GM10266 (cell line): ENCODE data around the gene ACADSB.

Experiments used
- DNase-seq: peaks from one replicate; pipeline ENCODE4 v3.0.0; 2012; ENCODE audit errors: extremely low spot score
- TF ChIP-seq, protein P1 (sequence below): IDR thresholded peaks from 2 replicates; pipeline ENCODE4 v1.5.1; 2012; ENCODE audit warnings: mild to moderate bottlenecking, low read depth; ENCODE audit not compliant: control insufficient read depth, insufficient read depth; ENCODE audit errors: missing control alignments

ACADSB gene

DNA sequence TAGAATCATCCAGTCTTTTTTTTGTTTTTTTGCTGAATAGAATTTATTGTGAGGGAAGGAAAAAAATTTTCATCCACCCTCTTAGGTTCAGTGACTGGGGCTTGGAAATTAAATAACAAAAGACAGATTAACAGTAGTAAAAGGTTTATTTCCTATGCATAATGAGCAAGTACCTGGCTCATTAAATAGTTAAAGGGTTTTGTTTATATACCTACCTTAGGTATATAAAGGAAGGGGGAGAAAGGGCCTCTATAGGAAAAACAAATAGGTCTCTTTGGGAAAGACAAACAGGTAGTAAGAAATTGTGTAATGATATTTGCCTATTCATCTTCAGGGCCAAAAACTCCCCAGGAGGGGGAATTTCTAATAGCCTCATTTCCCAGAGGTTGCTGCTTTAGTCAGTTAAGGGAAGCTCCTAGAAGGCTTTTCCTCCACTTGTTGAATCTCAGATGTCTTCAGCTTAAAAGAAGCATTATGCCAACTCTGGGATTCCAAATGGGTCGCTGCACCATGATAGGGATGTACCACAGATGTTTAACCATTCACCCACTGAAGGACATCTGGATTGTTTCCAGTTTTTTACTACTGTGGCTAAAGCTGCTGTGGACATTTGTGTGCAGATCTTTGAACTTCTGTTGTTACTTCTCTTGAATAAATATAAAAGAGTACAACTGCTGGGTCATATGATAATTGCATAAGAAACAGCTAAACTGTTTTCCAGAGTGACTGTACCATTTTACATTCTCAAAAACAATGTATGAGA, 11.3 kb downstream of the ACADSB start:
- DNase-seq = no peak
- TF ChIP-seq, protein P1, sequence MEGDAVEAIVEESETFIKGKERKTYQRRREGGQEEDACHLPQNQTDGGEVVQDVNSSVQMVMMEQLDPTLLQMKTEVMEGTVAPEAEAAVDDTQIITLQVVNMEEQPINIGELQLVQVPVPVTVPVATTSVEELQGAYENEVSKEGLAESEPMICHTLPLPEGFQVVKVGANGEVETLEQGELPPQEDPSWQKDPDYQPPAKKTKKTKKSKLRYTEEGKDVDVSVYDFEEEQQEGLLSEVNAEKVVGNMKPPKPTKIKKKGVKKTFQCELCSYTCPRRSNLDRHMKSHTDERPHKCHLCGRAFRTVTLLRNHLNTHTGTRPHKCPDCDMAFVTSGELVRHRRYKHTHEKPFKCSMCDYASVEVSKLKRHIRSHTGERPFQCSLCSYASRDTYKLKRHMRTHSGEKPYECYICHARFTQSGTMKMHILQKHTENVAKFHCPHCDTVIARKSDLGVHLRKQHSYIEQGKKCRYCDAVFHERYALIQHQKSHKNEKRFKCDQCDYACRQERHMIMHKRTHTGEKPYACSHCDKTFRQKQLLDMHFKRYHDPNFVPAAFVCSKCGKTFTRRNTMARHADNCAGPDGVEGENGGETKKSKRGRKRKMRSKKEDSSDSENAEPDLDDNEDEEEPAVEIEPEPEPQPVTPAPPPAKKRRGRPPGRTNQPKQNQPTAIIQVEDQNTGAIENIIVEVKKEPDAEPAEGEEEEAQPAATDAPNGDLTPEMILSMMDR = no peak

DNA sequence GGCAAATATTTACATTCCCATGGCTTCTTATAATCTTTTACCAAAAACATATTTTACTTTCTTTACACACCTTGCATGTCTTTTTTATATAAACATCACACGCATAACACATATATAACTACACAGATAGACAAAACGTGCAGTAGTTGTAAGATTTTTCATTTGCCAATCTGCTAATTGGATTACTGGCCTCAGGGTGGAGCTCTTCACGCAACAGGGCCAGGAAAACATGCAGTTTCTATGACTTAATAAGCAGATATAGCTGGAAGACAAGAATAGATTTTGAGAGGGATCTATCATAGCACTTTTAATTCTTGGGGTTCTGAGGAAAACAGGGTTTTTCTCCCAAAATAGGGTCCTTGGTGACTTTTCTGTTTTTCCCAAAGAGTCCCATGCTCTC, 12.7 kb downstream of the ACADSB start:
- TF ChIP-seq, protein P1 = peak; percentile 35
- DNase-seq = no peak

DNA sequence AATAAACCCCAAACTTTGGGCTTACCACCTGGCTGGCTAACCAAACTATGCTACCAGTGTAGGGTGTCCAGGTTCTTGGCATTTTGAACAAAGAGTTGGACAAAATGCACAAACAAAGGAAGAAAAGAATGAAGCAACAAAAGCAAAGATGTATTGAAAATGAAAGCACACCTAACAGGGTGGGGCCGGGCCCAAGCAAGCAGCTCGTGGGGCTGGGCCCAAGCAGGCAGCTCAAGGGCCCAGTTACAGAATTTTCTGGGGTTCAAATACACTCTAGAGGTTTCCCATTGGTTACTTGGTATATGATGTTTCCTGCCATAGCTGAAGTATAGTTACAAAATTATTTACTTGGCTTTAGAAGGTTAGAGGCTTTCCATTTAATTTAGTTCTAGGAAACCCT, 15.7 kb downstream of the ACADSB start:
- TF ChIP-seq, protein P1 = no peak
- DNase-seq = no peak

DNA sequence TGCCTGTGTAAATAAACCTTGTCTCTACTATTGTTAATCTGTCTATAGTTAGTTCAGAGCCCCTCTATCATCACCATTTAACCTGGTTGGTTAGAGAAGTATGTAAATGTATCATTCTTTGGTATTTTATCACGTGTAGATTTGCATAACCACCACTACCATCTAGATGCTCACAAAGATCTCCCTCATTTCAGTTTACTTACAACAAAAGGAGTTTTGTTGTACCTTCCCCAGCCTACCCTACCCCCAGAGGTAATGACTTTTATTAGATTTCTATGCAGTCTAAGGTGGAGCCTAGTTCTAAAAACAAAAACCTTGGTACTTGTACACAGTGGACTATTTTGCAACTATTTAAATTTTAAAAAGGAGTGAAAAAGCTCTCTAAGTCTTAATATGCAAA, 17.5 kb downstream of the ACADSB start:
- TF ChIP-seq, protein P1 = no peak
- no peak for DNase-seq

DNA sequence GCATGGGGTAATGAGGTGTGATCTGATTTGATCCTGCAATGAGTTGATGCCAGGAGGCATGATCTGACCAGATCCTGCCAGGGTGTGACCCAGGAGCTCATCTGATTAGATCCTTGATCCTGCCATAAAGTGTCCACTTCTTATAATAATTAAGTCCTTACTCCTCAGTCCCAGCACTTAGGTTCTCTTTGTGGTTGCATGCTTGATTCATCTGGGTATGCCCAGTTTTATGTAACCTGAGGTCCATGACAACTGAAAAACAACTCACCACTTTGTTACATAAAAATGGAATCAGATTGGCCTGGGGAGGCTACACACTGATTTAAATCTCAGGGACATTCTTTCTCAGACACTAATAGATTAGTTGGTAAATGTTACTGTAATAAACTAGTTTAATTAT, 19.1 kb downstream of the ACADSB start:
- no peak for DNase-seq
- TF ChIP-seq, protein P1 = no peak

DNA sequence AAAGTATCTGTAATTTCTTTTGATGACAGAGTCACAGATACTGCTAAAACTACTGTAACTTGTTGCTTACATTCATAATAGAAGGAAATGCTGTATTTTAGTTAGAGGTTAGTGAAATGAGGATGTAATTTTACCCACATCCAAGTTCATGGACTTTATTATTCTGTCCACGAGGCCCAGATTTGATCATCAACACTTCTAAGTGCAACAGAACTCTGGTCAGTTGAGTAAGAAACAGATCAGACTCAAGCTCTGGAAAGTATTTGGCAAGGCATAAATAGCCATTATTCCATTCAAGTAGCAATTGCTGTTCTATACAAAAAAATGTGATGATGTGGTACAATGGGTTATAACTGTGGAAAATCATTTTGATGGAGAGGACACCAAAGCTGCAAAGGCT, 22.3 kb downstream of the ACADSB start:
- no peak for DNase-seq
- TF ChIP-seq, protein P1 = no peak

DNA sequence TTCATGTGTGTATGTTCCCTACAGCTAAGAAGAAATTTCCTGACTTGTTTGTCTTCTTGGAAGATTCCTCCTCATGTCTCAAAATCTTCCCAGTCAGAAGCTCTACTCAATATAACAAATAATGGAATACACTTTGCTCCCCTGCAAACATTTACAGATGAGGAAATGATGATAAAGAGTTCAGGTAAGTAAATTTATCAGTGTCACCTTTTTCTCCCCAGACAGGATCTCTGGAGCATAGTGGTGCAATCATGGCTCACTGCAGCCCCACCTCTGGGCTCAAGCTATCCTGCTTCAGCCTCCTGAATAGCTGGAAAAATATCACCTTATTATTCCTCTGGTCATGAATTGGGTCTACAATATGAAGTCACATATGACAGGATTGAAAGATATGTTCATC, 25.5 kb downstream of the ACADSB start:
- TF ChIP-seq, protein P1 = no peak
- no peak for DNase-seq
